ENCODE data around the gene RFK. TPM values are rescaled to one million over a fixed set of nuclear protein-coding genes. Genes with fewer than 3 reads are reported as not detected.
A peak's percentile ranks its signal among the peaks of the same experiment; 100 is the strongest.

Gene RFK
- polyA plus RNA-seq, 1 donor (not counting 4 experiments of a cell fraction or from before 2014, with no cell fraction given) = 30.1 TPM

- H4K20me1 ChIP-seq (ENCODE audit: control insufficient read depth, extremely low read depth, insufficient read depth, low read length) = no peaks in the 10 kb centered on the region
Measured at GRCh38 chr9:76404401-76404800, 10.2 kb upstream of the RFK start.

GRCh38 chr9:76403352-76403751 lies 9.1 kb upstream of the RFK start:
- Histone ChIP-seq H3K9ac (ENCODE audit: control insufficient read depth, extremely low read depth, insufficient read depth, low read length) (no peak overlapping the region), H3K9me3 (ENCODE audit: control insufficient read depth, low read depth, low read length) (no peaks in the 10 kb centered on the region), H3K27ac (ENCODE audit: control insufficient read depth, insufficient read depth, low read length) (no peak overlapping the region), H3K36me3 (ENCODE audit: control insufficient read depth in 2 of 2, extremely low read depth in 1 of 2, insufficient read depth in 2 of 2, low read length in 2 of 2) (no peaks in the 10 kb centered on the region), H3K4me3 (ENCODE audit: control insufficient read depth in 2 of 3, extremely low read depth in 1 of 3, insufficient read depth in 2 of 3, low read depth in 1 of 3, low read length in 3 of 3) (peak overlapping the region in 1 of 3 experiments; percentile 32), H3K9me1 (ENCODE audit: control insufficient read depth, extremely low read depth, insufficient read depth, low read length) (no peaks in the 10 kb centered on the region), H3K4me1 (ENCODE audit: control insufficient read depth, extremely low read depth, insufficient read depth, low read length) (peaks cover 10% of the 10 kb centered on the region), H4K20me1 (ENCODE audit: control insufficient read depth, extremely low read depth, insufficient read depth, low read length) (no peaks in the 10 kb centered on the region), H3K27me3 (ENCODE audit: control insufficient read depth, extremely low read depth, insufficient read depth, low read length) (no peaks in the 10 kb centered on the region), H3K79me2 (ENCODE audit: control insufficient read depth, insufficient read depth, low read length) (no peaks in the 10 kb centered on the region), H3K4me2 (ENCODE audit: control insufficient read depth, extremely low read depth, insufficient read depth, low read depth, low read length) (peak overlapping the region; percentile 73), H2AFZ (ENCODE audit: control insufficient read depth, low read length) (peak overlapping the region; percentile 92)
- dilution Hi-C loops (cut with MboI; ENCODE audit: extremely low pct_ligation_motif_present, low sequenced_read_pairs) = no loop called here
- peak; percentile 78 for FAIRE-seq
- DNase-seq (ENCODE audit: low read depth, low spot score) = no peak
- TF ChIP-seq CTCF (optimal IDR thresholded peaks at IDR 0.05 in 1 of 3, IDR thresholded peaks at IDR 0.05 in 1 of 3, conservative IDR thresholded peaks at IDR 0.05 in 1 of 3; ENCODE audit: extremely low read depth in 1 of 3, insufficient read depth in 2 of 3, low read length in 3 of 3) (peak in 2 of 3 experiments; percentile 39 to 54), EZH2 (IDR thresholded peaks at IDR 0.05; ENCODE audit: low read length) (no peak)

More at GRCh38 chr9:76404401-76404800, 10.2 kb upstream of the RFK start:
- no peaks in the 10 kb centered on the region for H3K79me2 ChIP-seq (ENCODE audit: control insufficient read depth, insufficient read depth, low read length)
- no peaks in the 10 kb centered on the region for H3K9me3 ChIP-seq (ENCODE audit: control insufficient read depth, low read depth, low read length)
- FAIRE-seq (no peak), DNase-seq (ENCODE audit: low read depth, low spot score) (no peak)
- H3K4me1 ChIP-seq (ENCODE audit: control insufficient read depth, extremely low read depth, insufficient read depth, low read length) = peaks cover 10% of the 10 kb centered on the region
- H2AFZ ChIP-seq (ENCODE audit: control insufficient read depth, low read length) = no peak overlapping the region
- no peak overlapping the region for H3K27ac ChIP-seq (ENCODE audit: control insufficient read depth, insufficient read depth, low read length)
- no peak overlapping the region for H3K4me2 ChIP-seq (ENCODE audit: control insufficient read depth, extremely low read depth, insufficient read depth, low read depth, low read length)
- H3K4me3 ChIP-seq (ENCODE audit: control insufficient read depth in 2 of 3, extremely low read depth in 1 of 3, insufficient read depth in 2 of 3, low read depth in 1 of 3, low read length in 3 of 3) = no peak overlapping the region
- no peak overlapping the region for H3K9ac ChIP-seq (ENCODE audit: control insufficient read depth, extremely low read depth, insufficient read depth, low read length)
- dilution Hi-C loops (cut with MboI; ENCODE audit: extremely low pct_ligation_motif_present, low sequenced_read_pairs) = no loop called here
- H3K9me1 ChIP-seq (ENCODE audit: control insufficient read depth, extremely low read depth, insufficient read depth, low read length) = no peaks in the 10 kb centered on the region
- TF ChIP-seq EZH2 (IDR thresholded peaks at IDR 0.05; ENCODE audit: low read length) = no peak
- no peak for TF ChIP-seq CTCF (optimal IDR thresholded peaks at IDR 0.05 in 1 of 3, IDR thresholded peaks at IDR 0.05 in 1 of 3, conservative IDR thresholded peaks at IDR 0.05 in 1 of 3; ENCODE audit: extremely low read depth in 1 of 3, insufficient read depth in 2 of 3, low read length in 3 of 3)
- no peaks in the 10 kb centered on the region for H3K36me3 ChIP-seq (ENCODE audit: control insufficient read depth in 2 of 2, extremely low read depth in 1 of 2, insufficient read depth in 2 of 2, low read length in 2 of 2)
- no peaks in the 10 kb centered on the region for H3K27me3 ChIP-seq (ENCODE audit: control insufficient read depth, extremely low read depth, insufficient read depth, low read length)
